Measurements from ENCODE around the gene CREBL2. TPM values are rescaled to one million over a fixed set of nuclear protein-coding genes. Genes with fewer than 3 reads are reported as not detected.
"Not testable (repeated sequence)": the region's sequence is repeated elsewhere in the genome, so short reads cannot be mapped to it uniquely, and the experiment has no call there.

CREBL2 gene
- total and polyA plus RNA-seq, 10 of the 15 experiments (the other 5 are each of a cell fraction or from before 2014, with no cell fraction given) = 4.6 to 19.1 (median 13.5) TPM

DNA sequence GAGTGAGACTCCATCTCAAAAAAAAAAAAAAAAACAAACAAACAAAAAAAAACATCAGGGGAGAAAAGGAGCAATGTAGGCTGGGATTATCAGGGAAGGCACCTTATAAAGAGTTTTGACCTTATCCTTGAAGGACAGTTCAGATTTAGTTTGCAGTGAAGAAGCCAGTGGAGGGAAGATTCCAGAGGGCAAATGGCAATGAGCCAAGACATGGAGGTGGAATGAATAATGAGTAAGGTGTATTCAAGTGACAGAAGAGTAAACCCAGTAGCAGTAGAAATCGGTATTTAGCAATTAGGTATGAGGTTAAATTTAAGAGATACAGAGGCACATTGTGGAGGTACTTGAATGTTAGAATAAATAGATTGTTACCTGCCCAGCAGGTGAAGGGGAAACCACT lies 46.8 kb upstream of the CREBL2 start:
- no peak for DNase-seq (ENCODE audit: low read depth, low spot score)
- TF ChIP-seq EP300 (IDR thresholded peaks at IDR 0.05; ENCODE audit: borderline replicate concordance in 1 of 2, control insufficient read depth in 1 of 2, low read depth in 2 of 2, low read length in 2 of 2) = no peak
- TF ChIP-seq FOXK2 (IDR thresholded peaks at IDR 0.05) = no peak
- no peak for TF ChIP-seq RAD51 (IDR thresholded peaks at IDR 0.05)
- no peak for TF ChIP-seq SMC3 (IDR thresholded peaks at IDR 0.05; ENCODE audit: borderline replicate concordance, low read length)
- no peak for TF ChIP-seq BACH1 (IDR thresholded peaks at IDR 0.05; ENCODE audit: borderline replicate concordance)
- ChIA-PET SMC1A (ENCODE audit: uncharacterized antibody, unreplicated experiment) (interaction anchor here (1.0 to 2.8 kb wide), 17 partner anchors 8 to 187 kb away, joined by 3 to 28 read pairs (median 11); no protein-coding TSS in a partner anchor), RAD21 (ENCODE audit: unreplicated experiment) (interaction anchor here (0.6 to 2.9 kb wide), 11 partner anchors 8 to 208 kb away, joined by 3 to 24 read pairs (median 5); partner anchors contain the start of gene BORCS5), POLR2A (interaction anchor here (1.0 to 2.3 kb wide), 4 partner anchors 14 to 157 kb away, joined by 3 to 18 read pairs (median 4); no protein-coding TSS in a partner anchor), CTCF (interaction anchor here (0.7 to 2.8 kb wide), 22 partner anchors 8 to 189 kb away, joined by 3 to 33 read pairs (median 6); partner anchors contain the start of gene CREBL2)
- 59% methylated on average over 1 of the region's 1 CpG for WGBS (ENCODE audit: insufficient coverage, insufficient replicate concordance, low lambda C conversion rate, missing lambda C conversion rate)
- no TSS peak for BruUV-seq (replicated peaks)
- in situ Hi-C loops (cut with MboI) (loop anchor here (10.0 kb wide), 1 partner anchor 190 kb away; no protein-coding TSS in a partner anchor), intact Hi-C loops (cut with micrococcal nuclease; ENCODE audit: unreplicated experiment) (loop anchor here (1.0 to 5.0 kb wide), 7 partner anchors 18 to 189 kb away; partner anchors contain the start of gene CDKN1B)
- Histone ChIP-seq H4K20me1 (ENCODE audit: control insufficient read depth, insufficient read depth) (no peaks in the 10 kb centered on the region), H3K27me3 (replicated peaks in 1 of 2; ENCODE audit: control insufficient read depth in 2 of 2, insufficient read depth in 2 of 2, low read length in 1 of 2) (no peaks in the 10 kb centered on the region), H3K9ac (ENCODE audit: control insufficient read depth, insufficient read depth, low read length) (no peak overlapping the region), H3K4me3 (no peak overlapping the region), H2AFZ (ENCODE audit: control insufficient read depth, low read depth, low read length) (no peak overlapping the region), H3K4me2 (ENCODE audit: control insufficient read depth, insufficient read depth) (no peak overlapping the region), H3K27ac (ENCODE audit: control insufficient read depth, insufficient read depth) (no peak overlapping the region), H3K9me3 (replicated peaks; ENCODE audit: control insufficient read depth, insufficient read depth, low read length) (no peaks in the 10 kb centered on the region), H3K79me2 (ENCODE audit: control insufficient read depth, insufficient read depth, low read length) (peaks cover 22% of the 10 kb centered on the region), H3K36me3 (ENCODE audit: control insufficient read depth in 2 of 2, insufficient read depth in 2 of 2, low read length in 1 of 2) (no peaks in the 10 kb centered on the region), H3K4me1 (ENCODE audit: control insufficient read depth, insufficient read depth, low read length) (peaks cover 13% of the 10 kb centered on the region)
- no peak for ATAC-seq
- FAIRE-seq = no peak

DNA sequence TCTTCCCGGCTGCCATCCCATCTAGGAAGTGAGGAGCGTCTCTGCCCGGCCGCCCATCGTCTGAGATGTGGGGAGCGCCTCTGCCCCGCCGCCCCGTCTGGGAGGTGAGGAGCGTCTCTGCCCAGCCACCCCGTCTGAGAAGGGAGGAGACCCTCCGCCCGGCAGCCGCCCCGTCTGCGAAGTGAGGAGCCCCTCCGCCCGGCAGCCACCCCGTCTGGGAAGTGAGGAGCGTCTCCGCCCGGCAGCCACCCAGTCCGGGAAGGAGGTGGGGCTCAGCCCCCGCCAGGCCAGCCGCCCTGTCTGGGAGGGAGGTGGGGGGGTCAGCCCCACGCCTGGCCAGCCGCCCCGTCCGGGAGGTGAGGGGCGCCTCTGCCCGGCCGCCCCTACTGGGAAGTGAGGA lies 45.7 kb upstream of the CREBL2 start:
- Histone ChIP-seq H3K4me1 (ENCODE audit: control insufficient read depth, insufficient read depth, low read length) (peaks cover 13% of the 10 kb centered on the region), H3K79me2 (ENCODE audit: control insufficient read depth, insufficient read depth, low read length) (peaks cover 12% of the 10 kb centered on the region)
- H3K36me3 ChIP-seq (ENCODE audit: control insufficient read depth in 2 of 2, insufficient read depth in 2 of 2, low read length in 1 of 2); H3K9ac ChIP-seq (ENCODE audit: control insufficient read depth, insufficient read depth, low read length); H2AFZ ChIP-seq (ENCODE audit: control insufficient read depth, low read depth, low read length); intact Hi-C loops (cut with micrococcal nuclease; ENCODE audit: unreplicated experiment); H3K4me3 ChIP-seq; H3K9me3 ChIP-seq (replicated peaks; ENCODE audit: control insufficient read depth, insufficient read depth, low read length); RAD21 ChIA-PET (ENCODE audit: unreplicated experiment); H3K27ac ChIP-seq (ENCODE audit: control insufficient read depth, insufficient read depth); H4K20me1 ChIP-seq (ENCODE audit: control insufficient read depth, insufficient read depth); ATAC-seq; CTCF ChIA-PET; FAIRE-seq; BruUV-seq (replicated peaks); POLR2A ChIA-PET; H3K4me2 ChIP-seq (ENCODE audit: control insufficient read depth, insufficient read depth); SMC1A ChIA-PET (ENCODE audit: uncharacterized antibody, unreplicated experiment); H3K27me3 ChIP-seq (replicated peaks in 1 of 2; ENCODE audit: control insufficient read depth in 2 of 2, insufficient read depth in 2 of 2, low read length in 1 of 2); DNase-seq (ENCODE audit: low read depth, low spot score): not testable (repeated sequence)
- in situ Hi-C loops (cut with MboI) = loop anchor here (10.0 kb wide), 1 partner anchor 191 kb away; no protein-coding TSS in a partner anchor
- WGBS (ENCODE audit: insufficient coverage, insufficient replicate concordance, low lambda C conversion rate, missing lambda C conversion rate) = 92% methylated on average over 22 of the region's 32 CpGs

All from GM12878 (cell line).